Smooth muscle cell (in vitro differentiated cells): Measurements from ENCODE around the gene MLN. TPM values are rescaled to one million over a fixed set of nuclear protein-coding genes. Genes with fewer than 3 reads are reported as not detected.

Source experiments
- DNase-seq: peaks from one replicate; lab custom pipeline; 2025; ENCODE audit not compliant: unreplicated experiment; lab: John Stamatoyannopoulos, UW
- H2AFZ ChIP-seq: fragments of 200-600 bp; sonication (generic); 2 replicates; pipeline ENCODE4 v1.6.0; 2016; ENCODE audit warnings: antibody characterized with exemption, low read depth, mild to moderate bottlenecking
- H3F3A ChIP-seq: fragments of 200-600 bp; sonication (generic); 2 replicates; pipeline ENCODE4 v1.6.0; 2017; ENCODE audit warnings: antibody characterized with exemption, low read depth
- H3K27ac ChIP-seq: fragments of 200-600 bp; sonication (generic); 2 replicates; pipeline ENCODE4 v1.5.1; 2016; ENCODE audit warnings: low read depth, mild to moderate bottlenecking
- H3K27me3 ChIP-seq: fragments of 200-600 bp; sonication (generic); 2 replicates; pipeline ENCODE4 v1.6.1; 2016; ENCODE audit warnings: low read depth, mild to moderate bottlenecking
- H3K36me3 ChIP-seq: fragments of 200-600 bp; sonication (generic); 2 replicates; pipeline ENCODE4 v1.5.1; 2016; ENCODE audit warnings: low read depth
- H3K4me1 ChIP-seq: fragments of 200-600 bp; sonication (generic); 2 replicates; pipeline ENCODE4 v1.5.1; 2016; ENCODE audit warnings: low read depth
- H3K4me2 ChIP-seq: fragments of 200-600 bp; sonication (generic); 2 replicates; pipeline ENCODE4 v1.6.0; 2016; ENCODE audit warnings: mild to moderate bottlenecking
- H3K4me3 ChIP-seq: fragments of 200-600 bp; sonication (generic); 2 replicates; pipeline ENCODE4 v1.5.1; 2016; ENCODE audit warnings: mild to moderate bottlenecking
- H3K79me2 ChIP-seq: fragments of 200-600 bp; sonication (generic); 2 replicates; pipeline ENCODE4 v1.6.0; 2016; ENCODE audit warnings: low read depth, mild to moderate bottlenecking
- H3K9ac ChIP-seq: fragments of 200-600 bp; sonication (generic); 2 replicates; pipeline ENCODE4 v1.6.0; 2016; ENCODE audit warnings: low read depth
- H3K9me3 ChIP-seq: fragments of 200-600 bp; sonication (generic); replicated peaks from 2 replicates; pipeline ENCODE4 v1.5.1; 2016; ENCODE audit warnings: low read depth
- H4K20me1 ChIP-seq: fragments of 200-600 bp; sonication (generic); 2 replicates; pipeline ENCODE4 v1.6.0; 2016; ENCODE audit warnings: low read depth
- WGBS: methylation state at CpG from one replicate; pipeline ENCODE4 v1.1.7; 2016; ENCODE audit warnings: low lambda C conversion rate; 5-methylcytosine and 5-hydroxymethylcytosine counted together
- polyA plus RNA-seq: library from polyadenylated mRNA; unstranded; fragments of >200 nt; fragmentation: Nextera tagmentation; extraction: Ambion mirVana; gene quantifications from 2 replicates; pipeline ENCODE4 v1.2.1, GENCODE V29; 2016
- total RNA-seq: library from RNA; depleted of rRNA; stranded (reverse); fragments of >200 nt; gene quantifications from 2 replicates; pipeline ENCODE4 v1.2.3, GENCODE V29; 2014
- TF ChIP-seq, protein P1 (sequence below): fragments of 200-600 bp; sonication (generic); IDR thresholded peaks from 2 replicates; pipeline ENCODE4 v1.5.1; 2017; ENCODE audit warnings: borderline replicate concordance, mild to moderate bottlenecking, antibody characterized with exemption; ENCODE audit not compliant: insufficient read depth, poor library complexity, severe bottlenecking

The MLN gene
- total and polyA plus RNA-seq, 2 experiments from 2014 or later, result not detected

DNA sequence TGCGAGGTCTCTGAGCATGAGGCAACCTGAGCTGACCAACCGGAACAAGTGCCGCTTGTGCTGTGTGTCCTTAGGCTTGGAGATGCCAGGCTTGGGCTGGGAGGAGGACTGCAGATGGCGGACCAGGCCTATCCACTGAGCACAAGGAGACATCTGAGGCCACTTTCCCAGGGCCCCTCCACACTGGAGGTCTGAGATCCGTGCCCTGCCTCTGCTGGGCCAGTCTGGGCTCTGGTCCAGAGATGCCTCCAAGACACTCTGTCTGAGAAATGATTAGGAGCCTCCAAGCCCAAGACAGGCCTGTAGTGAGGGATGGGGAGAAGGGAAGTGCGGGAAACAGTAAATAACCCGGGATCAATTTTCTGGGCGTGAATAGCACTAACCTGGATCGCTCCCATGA lies 3.0 kb upstream of the MLN start:
- peaks cover 24% of the 10 kb centered on the region for H3K4me1 ChIP-seq
- no peak overlapping the region for H3K9ac ChIP-seq
- no peak overlapping the region for H3K4me2 ChIP-seq
- TF ChIP-seq, protein P1, sequence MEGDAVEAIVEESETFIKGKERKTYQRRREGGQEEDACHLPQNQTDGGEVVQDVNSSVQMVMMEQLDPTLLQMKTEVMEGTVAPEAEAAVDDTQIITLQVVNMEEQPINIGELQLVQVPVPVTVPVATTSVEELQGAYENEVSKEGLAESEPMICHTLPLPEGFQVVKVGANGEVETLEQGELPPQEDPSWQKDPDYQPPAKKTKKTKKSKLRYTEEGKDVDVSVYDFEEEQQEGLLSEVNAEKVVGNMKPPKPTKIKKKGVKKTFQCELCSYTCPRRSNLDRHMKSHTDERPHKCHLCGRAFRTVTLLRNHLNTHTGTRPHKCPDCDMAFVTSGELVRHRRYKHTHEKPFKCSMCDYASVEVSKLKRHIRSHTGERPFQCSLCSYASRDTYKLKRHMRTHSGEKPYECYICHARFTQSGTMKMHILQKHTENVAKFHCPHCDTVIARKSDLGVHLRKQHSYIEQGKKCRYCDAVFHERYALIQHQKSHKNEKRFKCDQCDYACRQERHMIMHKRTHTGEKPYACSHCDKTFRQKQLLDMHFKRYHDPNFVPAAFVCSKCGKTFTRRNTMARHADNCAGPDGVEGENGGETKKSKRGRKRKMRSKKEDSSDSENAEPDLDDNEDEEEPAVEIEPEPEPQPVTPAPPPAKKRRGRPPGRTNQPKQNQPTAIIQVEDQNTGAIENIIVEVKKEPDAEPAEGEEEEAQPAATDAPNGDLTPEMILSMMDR, result no peak
- no peaks in the 10 kb centered on the region for H3K9me3 ChIP-seq
- no peaks in the 10 kb centered on the region for H3K79me2 ChIP-seq
- no peaks in the 10 kb centered on the region for H3F3A ChIP-seq
- H3K4me3 ChIP-seq, result no peak overlapping the region
- no peak overlapping the region for H3K27ac ChIP-seq
- no peaks in the 10 kb centered on the region for H3K36me3 ChIP-seq
- WGBS, result 80% methylated on average over 9 of the region's 9 CpGs
- no peaks in the 10 kb centered on the region for H4K20me1 ChIP-seq
- H3K27me3 ChIP-seq, result peaks cover 11% of the 10 kb centered on the region
- no peak overlapping the region for H2AFZ ChIP-seq
- DNase-seq, result no peak

DNA sequence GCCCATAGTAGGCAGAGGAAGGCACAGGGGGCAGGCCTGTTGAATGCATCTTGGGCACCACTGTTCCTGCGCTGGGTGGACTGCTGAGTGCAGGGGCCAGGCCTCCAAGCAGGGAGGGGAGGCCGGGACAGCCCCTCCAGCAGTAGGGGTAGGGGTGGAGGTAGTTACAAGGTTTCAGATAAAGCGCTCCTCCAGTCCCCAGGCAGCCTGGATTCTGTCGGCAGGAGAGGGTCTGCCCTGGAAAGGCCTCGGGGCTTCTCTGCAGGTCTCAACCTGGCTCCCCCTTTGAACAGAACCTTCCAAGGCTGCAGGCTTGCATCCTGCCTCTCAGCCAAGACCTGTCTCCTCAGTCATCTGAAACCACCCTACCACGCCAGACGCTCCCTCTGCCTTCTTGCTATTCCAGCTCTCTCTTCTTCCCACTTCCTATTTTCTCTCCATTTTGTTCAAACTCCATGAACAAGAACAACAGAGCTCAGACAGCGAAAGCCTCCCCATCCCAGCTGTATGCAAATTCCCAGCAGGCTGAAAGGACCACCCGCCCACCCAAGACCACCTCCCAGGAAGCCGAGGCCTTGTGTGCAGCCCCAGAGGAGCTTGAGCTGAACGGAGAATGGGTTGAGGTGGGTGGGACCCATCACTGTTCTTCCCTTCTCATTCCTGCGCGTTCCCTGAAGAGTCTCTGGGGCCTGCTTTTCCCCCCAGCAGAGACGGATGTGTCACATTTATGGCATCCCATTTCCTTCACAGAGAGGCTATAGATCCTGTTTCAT lies 1.4 kb downstream of the MLN start:
- Histone ChIP-seq H3K4me3 (no peak overlapping the region), H3F3A (no peaks in the 10 kb centered on the region), H3K27ac (no peak overlapping the region), H3K79me2 (no peaks in the 10 kb centered on the region), H3K9me3 (no peaks in the 10 kb centered on the region), H3K9ac (no peak overlapping the region), H3K27me3 (no peaks in the 10 kb centered on the region), H3K36me3 (no peaks in the 10 kb centered on the region), H3K4me1 (peaks cover 14% of the 10 kb centered on the region), H2AFZ (no peak overlapping the region), H4K20me1 (no peaks in the 10 kb centered on the region), H3K4me2 (no peak overlapping the region)
- DNase-seq, result no peak
- TF ChIP-seq, protein P1, result no peak
- WGBS, result 80% methylated on average over 14 of the region's 14 CpGs

DNA sequence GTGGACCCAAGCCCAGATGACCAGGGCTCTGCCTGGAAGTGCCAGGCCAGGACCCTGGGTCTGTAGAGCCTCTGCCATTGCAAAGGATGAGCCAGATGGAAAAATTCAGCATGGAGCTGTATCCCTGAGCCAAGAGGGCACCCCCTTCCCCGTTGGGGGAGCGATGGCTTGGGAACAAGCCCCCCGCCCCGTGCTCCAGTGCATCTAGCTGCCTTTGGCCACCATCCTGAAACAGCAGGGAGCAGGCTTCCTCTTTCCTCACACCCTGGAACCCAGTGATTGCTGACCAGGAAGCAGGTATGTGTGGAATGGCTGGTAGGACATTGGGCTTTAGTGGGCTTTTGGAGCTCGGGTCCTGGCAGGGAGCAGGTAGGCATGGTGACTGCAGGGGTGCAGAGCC lies 2.2 kb downstream of the MLN start:
- H3K9ac ChIP-seq, result no peak overlapping the region
- H3K4me1 ChIP-seq, result peaks cover 14% of the 10 kb centered on the region
- DNase-seq, result no peak
- no peak overlapping the region for H3K4me2 ChIP-seq
- no peak overlapping the region for H2AFZ ChIP-seq
- H4K20me1 ChIP-seq, result no peaks in the 10 kb centered on the region
- WGBS, result 93% methylated on average over 5 of the region's 5 CpGs
- H3K4me3 ChIP-seq, result no peak overlapping the region
- no peaks in the 10 kb centered on the region for H3K27me3 ChIP-seq
- H3K36me3 ChIP-seq, result no peaks in the 10 kb centered on the region
- no peaks in the 10 kb centered on the region for H3K79me2 ChIP-seq
- TF ChIP-seq, protein P1, result no peak
- H3K27ac ChIP-seq, result no peak overlapping the region
- H3K9me3 ChIP-seq, result no peaks in the 10 kb centered on the region
- H3F3A ChIP-seq, result no peaks in the 10 kb centered on the region
